ENCODE data around the gene ATP5F1E.

- TF ChIP-seq CTCF (IDR thresholded peaks at IDR 0.05): no peak
- TF ChIP-seq POLR2A (IDR thresholded peaks at IDR 0.05): no peak
These were observed 27.7 kb downstream of the ATP5F1E start for GRCh38 chr20:59004493-59004762.

Measured in lower leg skin (tissue), 3 donors.